ENCODE measurements around the gene MRPS33. TPM values are rescaled to one million over a fixed set of nuclear protein-coding genes. Genes with fewer than 3 reads are reported as not detected.
"Not testable (repeated sequence)": the region's sequence is repeated elsewhere in the genome, so short reads cannot be mapped to it uniquely, and the experiment has no call there.

MRPS33 gene
- total RNA-seq: 136 TPM
- long read RNA-seq, full-length matches to known transcripts: 58 of 64 reads
- long read RNA-seq, partial matches to known transcripts: 2 of 64 reads
- long read RNA-seq, other reads (novel, unspliced or antisense): 4 of 64 reads

- DNase-seq (peak; percentile 96), ATAC-seq (ENCODE audit: poor library complexity) (peak; percentile 100)
Measured at GRCh38 chr7:141014524-141015395, at the start of gene MRPS33. Gene MRPS33 (minus strand): TSS chr7:141014952. CDS start chr7:141010633, 4,319 bp downstream.

DNA sequence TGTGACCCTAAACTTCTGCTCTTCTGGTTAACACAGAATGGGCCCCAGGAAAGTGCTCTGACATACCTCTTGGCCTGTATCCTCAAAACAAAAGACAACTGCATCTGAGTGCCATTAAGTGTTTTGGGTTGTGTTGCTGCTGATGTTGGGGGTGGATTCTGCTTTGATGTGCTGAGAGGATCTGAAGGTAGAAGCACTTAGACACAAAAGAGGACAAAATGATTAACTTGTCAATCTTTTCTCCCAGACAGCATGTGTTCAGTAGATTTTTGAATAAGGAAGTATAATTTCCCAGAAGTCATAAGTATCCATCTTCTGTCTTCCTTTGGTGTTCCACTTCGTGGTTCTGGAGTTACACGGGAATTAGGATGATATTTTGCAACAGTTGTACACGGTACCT, 43.0 kb upstream of the MRPS33 start:
- intact Hi-C loops (cut with DNase I): no loop called here
- DNase-seq (no peak), ATAC-seq (ENCODE audit: poor library complexity) (no peak)

More at GRCh38 chr7:141014524-141015395, at the start of gene MRPS33:
- intact Hi-C loops (cut with DNase I): loop anchor here (5.0 to 10.0 kb wide), 3 partner anchors 202 to 520 kb away; partner anchors contain the start of gene ADCK2

DNA sequence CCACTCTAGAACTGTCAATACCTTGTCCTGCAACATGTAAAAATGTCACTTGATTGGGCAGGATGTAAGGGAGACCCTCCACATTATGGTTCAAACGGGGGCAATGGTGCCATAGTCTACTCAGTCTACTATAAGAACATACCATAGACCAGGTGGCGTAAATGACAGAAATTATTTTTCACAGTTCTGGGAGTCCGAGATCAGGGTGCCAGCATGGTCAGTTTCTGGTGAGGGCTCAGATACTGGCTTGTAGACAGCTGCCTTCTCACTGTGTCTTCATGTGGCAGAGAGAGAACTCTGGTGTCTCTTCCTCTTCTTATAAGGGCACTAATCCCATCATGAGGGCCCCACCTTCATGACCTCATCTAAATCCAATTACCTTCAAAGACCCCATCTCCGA, 40.4 kb upstream of the MRPS33 start:
- intact Hi-C loops (cut with DNase I): no loop called here
- no peak for ATAC-seq (ENCODE audit: poor library complexity)
- no peak for DNase-seq

DNA sequence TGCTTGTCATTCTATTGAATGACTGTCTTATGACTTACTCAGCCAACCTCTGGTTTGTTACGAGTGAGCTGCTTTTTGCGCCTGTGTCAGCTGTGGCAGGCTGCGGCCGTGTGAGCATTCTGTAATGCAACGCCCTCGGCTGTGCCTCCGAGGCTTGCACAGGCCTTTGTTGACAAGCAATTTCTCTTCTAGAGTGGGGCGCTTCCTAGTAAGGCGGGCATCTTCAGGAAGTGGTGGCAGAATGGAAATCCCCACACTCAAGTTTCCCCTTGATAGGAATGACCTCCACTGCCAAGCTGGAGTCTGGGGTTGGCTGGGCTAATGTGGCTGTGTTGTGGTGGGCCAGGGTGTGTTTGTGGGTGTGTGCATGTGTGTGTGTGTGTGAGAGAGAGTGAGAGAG, 38.9 kb upstream of the MRPS33 start:
- intact Hi-C loops (cut with DNase I): no loop called here

GRCh38 chr7:141045842-141046620, 31.3 kb upstream of the MRPS33 start:
- DNase-seq (no peak), ATAC-seq (ENCODE audit: poor library complexity) (peak; percentile 46)
- intact Hi-C loops (cut with DNase I): no loop called here

More for the DNA sequence above, 38.9 kb upstream of the MRPS33 start:
- no peak for ATAC-seq (ENCODE audit: poor library complexity)
- DNase-seq: no peak

GRCh38 chr7:141045126-141045841, 30.5 kb upstream of the MRPS33 start:
- DNase-seq (no peak), ATAC-seq (ENCODE audit: poor library complexity) (no peak)
- intact Hi-C loops (cut with DNase I): no loop called here

DNA sequence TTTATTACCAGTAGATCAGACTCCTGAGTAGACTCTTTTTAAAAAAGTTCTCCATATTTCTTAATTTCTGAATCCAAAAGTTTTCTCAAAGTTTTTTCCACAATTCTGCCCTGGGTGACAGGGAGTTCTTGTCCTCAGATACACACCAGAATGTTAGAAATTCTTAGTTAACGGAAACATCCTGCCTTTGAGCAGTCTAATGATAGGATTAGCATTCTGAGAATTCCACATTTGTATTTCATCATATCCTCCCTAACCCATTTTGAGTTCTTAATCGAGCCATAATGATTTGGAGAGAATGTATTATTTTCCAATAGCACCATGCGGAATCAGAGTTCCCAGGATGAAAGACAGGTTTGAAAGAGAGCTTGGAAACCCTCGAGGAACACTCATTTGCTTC, 28.9 kb upstream of the MRPS33 start:
- DNase-seq: no peak
- intact Hi-C loops (cut with DNase I): no loop called here
- ATAC-seq (ENCODE audit: poor library complexity): no peak

DNA sequence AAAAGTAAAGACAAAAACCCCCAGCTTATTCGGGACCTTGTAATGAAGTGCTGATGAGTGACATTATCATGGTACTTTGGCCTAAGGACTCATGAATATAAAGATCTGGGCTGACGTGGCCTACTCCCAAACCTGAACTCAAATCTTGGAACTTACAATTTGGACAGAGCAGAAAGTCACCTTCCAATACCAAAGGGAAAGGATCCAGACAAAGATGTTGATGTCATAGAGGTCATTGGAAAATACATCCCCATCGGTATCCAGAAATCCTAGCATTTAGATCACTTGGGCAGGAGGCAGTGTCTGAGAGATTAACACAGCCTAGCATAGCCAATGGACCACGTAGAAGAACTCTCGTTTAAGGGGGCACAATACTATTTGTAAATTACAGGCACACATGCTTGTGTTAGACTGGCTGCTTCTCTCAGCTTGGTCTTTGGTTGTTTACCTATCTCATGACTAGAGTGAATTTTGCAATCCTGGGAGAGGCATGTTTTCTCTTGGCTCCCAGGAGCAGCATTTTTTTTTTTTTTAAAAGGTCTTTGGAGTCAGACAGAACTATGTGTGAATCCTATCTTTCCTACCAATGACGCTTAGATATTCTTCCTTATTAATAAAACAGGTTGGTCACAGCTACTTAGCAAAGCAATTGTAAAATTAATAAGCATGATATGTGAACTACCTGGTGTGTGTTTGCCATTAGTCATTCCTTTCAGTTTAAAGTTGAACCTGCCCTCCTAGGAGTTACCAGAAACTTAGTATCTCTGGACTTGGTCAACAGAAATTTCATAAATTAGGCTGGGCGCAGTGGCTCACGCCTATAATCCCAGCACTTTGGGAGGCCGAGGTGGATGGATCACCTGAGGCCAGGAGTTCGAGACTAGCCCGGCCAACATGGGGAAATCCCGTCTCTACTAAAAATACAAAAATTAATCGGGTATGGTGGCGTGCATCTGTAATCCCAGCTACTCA, 27.8 kb upstream of the MRPS33 start:
- DNase-seq: no peak
- intact Hi-C loops (cut with DNase I): no loop called here
- no peak for ATAC-seq (ENCODE audit: poor library complexity)

- no peak for ATAC-seq (ENCODE audit: poor library complexity)
- intact Hi-C loops (cut with DNase I): no loop called here
- no peak for DNase-seq
Measured at GRCh38 chr7:141039376-141039775, 24.6 kb upstream of the MRPS33 start.

DNA sequence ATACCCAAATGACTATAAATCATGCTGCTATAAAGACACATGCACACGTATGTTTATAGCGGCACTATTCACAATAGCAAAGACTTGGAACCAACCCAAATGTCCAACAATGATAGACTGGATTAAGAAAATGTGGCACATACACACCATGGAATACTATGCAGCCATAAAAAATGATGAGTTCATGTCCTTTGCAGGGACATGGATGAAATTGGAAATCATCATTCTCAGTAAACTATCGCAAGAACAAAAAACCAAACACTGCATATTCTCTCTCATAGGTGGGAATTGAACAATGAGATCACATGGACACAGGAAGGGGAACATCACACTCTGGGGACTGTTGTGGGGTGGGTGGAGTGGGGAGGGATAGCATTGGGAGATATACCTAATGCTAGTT, 23.3 kb upstream of the MRPS33 start:
- ATAC-seq (ENCODE audit: poor library complexity); DNase-seq; intact Hi-C loops (cut with DNase I): not testable (repeated sequence)

GRCh38 chr7:141032539-141033323, 18.0 kb upstream of the MRPS33 start:
- intact Hi-C loops (cut with DNase I); DNase-seq; ATAC-seq (ENCODE audit: poor library complexity): not testable (repeated sequence)

- intact Hi-C loops (cut with DNase I): no loop called here
- DNase-seq (no peak), ATAC-seq (ENCODE audit: poor library complexity) (no peak)
Measured at GRCh38 chr7:141028767-141029166, 14.0 kb upstream of the MRPS33 start.

- ATAC-seq (ENCODE audit: poor library complexity) (no peak), DNase-seq (no peak)
- intact Hi-C loops (cut with DNase I): no loop called here
Measured at GRCh38 chr7:141027043-141027442, 12.3 kb upstream of the MRPS33 start.

GRCh38 chr7:141024668-141025067, 9.9 kb upstream of the MRPS33 start:
- ATAC-seq (ENCODE audit: poor library complexity) (no peak), DNase-seq (no peak)
- intact Hi-C loops (cut with DNase I): no loop called here

DNA sequence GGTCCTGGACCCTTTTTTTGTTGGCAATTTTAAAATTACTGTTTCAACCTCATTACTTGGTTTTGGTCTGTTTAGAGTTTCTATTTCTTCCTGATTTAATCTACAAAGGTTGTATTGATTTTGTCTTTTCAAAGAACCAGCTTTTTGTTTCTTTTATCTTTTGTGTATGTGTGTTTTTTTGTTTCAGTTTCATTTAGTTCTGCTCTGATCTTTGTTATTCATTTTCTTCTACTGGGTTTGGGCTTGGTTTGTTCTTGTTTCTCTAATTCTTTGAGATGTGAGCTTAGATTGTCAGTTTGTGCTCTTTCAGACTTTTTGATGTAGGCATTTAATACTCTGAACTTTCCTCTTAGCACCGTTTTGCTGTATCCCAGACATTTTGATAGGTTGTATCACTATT, 8.5 kb upstream of the MRPS33 start:
- no peak for ATAC-seq (ENCODE audit: poor library complexity)
- DNase-seq: no peak
- intact Hi-C loops (cut with DNase I): no loop called here

GRCh38 chr7:141017555-141017954, 2.8 kb upstream of the MRPS33 start:
- intact Hi-C loops (cut with DNase I): loop anchor here (10.0 kb wide), 2 partner anchors 343 to 517 kb away; partner anchors contain the start of gene ADCK2
- no peak for ATAC-seq (ENCODE audit: poor library complexity)
- DNase-seq: no peak

GRCh38 chr7:141016349-141016748, 1.6 kb upstream of the MRPS33 start:
- ATAC-seq (ENCODE audit: poor library complexity) (no peak), DNase-seq (no peak)
- intact Hi-C loops (cut with DNase I): loop anchor here (10.0 kb wide), 2 partner anchors 342 to 518 kb away; partner anchors contain the start of gene ADCK2
